Heart left ventricle (tissue), 16 donors: ENCODE measurements around the gene FUCA1. TPM values are rescaled to one million over a fixed set of nuclear protein-coding genes. Genes with fewer than 3 reads are reported as not detected.

ENCODE experiments used
- ATAC-seq, 4 donors: fragments of 200-7000 bp; cut with Tn5 transposase; one replicate each; pipeline ENCODE4 v1.9.1; 2020 to 2022; ENCODE audit warnings: moderate library complexity in 4 of 4, mild to moderate bottlenecking in 3 of 4, moderate number of reproducible peaks in 1 of 4
- DNase-seq, 5 donors: peaks; one replicate each; pipeline ENCODE4 v3.0.0-alpha.2; 2020
- H3K27ac ChIP-seq, 12 donors: fragments of 200-600 bp; sonication (generic) in 4 of 12; one replicate each; pipeline versions ENCODE4 v1.5.0 to v1.8.0; 2016 to 2022; ENCODE audit warnings: mild to moderate bottlenecking in 2 of 12
- H3K27me3 ChIP-seq, 9 donors: fragments of 200-600 bp; sonication (generic) in 2 of 9; one replicate each; pipeline versions ENCODE4 v1.5.1 to v1.8.0; 2016 to 2022; ENCODE audit warnings: mild to moderate bottlenecking in 3 of 9
- H3K36me3 ChIP-seq, 9 donors: fragments of 200-600 bp; sonication (generic) in 2 of 9; one replicate each; pipeline versions ENCODE4 v1.5.0 to v1.8.0; 2018 to 2022; ENCODE audit warnings: mild to moderate bottlenecking in 2 of 9
- H3K4me1 ChIP-seq, 12 donors: fragments of 200-600 bp; sonication (generic) in 4 of 12; one replicate each; pipeline versions ENCODE4 v1.5.0 to v1.8.0; 2016 to 2022; ENCODE audit warnings: mild to moderate bottlenecking in 3 of 12
- H3K4me3 ChIP-seq, 12 donors: fragments of 200-600 bp; sonication (generic) in 4 of 12; one replicate each; pipeline versions ENCODE4 v1.5.0 to v1.8.0; 2017 to 2022; ENCODE audit warnings: mild to moderate bottlenecking in 9 of 12, moderate library complexity in 4 of 12
- H3K9me3 ChIP-seq, 12 donors: fragments of 200-600 bp; sonication (generic) in 4 of 12; one replicate each; pipeline versions ENCODE4 v1.5.0 to v1.8.0; 2016 to 2022; ENCODE audit warnings: mild to moderate bottlenecking in 1 of 12
- POLR2A ChIP-seq, 2 donors: fragments of 450-650 bp; IDR thresholded peaks; one replicate each; pipeline ENCODE4 v1.6.1; 2017; ENCODE audit warnings: antibody characterized with exemption in 2 of 2, mild to moderate bottlenecking in 2 of 2, moderate library complexity in 2 of 2
- WGBS, 4 donors: extraction: QIAGEN DNeasy Blood & Tissue Kit in 2 of 4; methylation state at CpG; one replicate each; pipeline versions ENCODE4 v1.1.5 to v1.1.7; 2013 to 2018; 5-methylcytosine and 5-hydroxymethylcytosine counted together
- intact Hi-C, 10 donors: fragments of 100-400 bp; cut with DNase I; formaldehyde crosslinking; loops; one replicate each; pipeline versions ENCODE4 v1.11.1 to v1.14.2; 2022
- polyA plus RNA-seq, 2 donors: library from polyadenylated mRNA; stranded (reverse); fragments of 200-250 nt; gene quantifications; one replicate each; pipeline ENCODE4 v1.2.3, GENCODE V29; 2013
- total RNA-seq, 9 donors: library from RNA; depleted of rRNA in 2 of 9; stranded (reverse); fragments of >200 nt in 2 of 9; fragmentation: NEBNext Ultra II Directional in 3 of 9; extraction: Animal tissue kit (Norgen Biotek cat#: 25700) in 3 of 9; gene quantifications; one replicate each; pipeline versions ENCODE4 v1.1.0 to v1.2.4, GENCODE V29; 2016 to 2023
- TF ChIP-seq, protein P1 (sequence below), 12 donors: fragments of 200-600 bp; sonication (generic) in 4 of 12; IDR thresholded peaks; one replicate each; pipeline versions ENCODE4 v1.5.0 to v1.8.0; 2018 to 2022; ENCODE audit warnings: antibody characterized with exemption in 12 of 12, mild to moderate bottlenecking in 5 of 12
- donor health status: ischemic (EF 13 %, LVEDD 7.1; RV severe dilation, severe dysfunction).
- donor health status: healthy with polysubstance abuse.
- donor health status: DM: no; HTN: yes; CAD: no.
- donor health status: DM: no; HTN: no; CAD: no.
- donor health status: ischemic (EF 25% LVEDD 6.9; RV normal size, moderate dysfunction).
- donor health status: ischemic (EF 25% LVEDD 5.7; RV mildly dilated, moderate dysfunction).
- donor health status: healthy.
- donor health status: DM: yes; HTN: yes; CAD: no.
- donor health status: ischemic (EF 35%, LVEDD 5.7; RV mildly dilated, moderate dysfunction).
- donor health status: nonischemic (EF 11% LVEDD 7.7; RV severe dilation, severe dysfunction).
- donor health status: DM: yes; HTN: yes; CAD: no.
- donor health status: PGD.
- donor health status: ischemic (EF 29% LVEDD 5.4; RV normal size, mild dysfunction).
- donor health status: nonischemic (EF 23%, LVEDD 6.1; RV moderate dilation, normal function).

FUCA1 gene
- total and polyA plus RNA-seq, 11 donors = 10.6 to 54.2 (median 16.1) TPM

DNA sequence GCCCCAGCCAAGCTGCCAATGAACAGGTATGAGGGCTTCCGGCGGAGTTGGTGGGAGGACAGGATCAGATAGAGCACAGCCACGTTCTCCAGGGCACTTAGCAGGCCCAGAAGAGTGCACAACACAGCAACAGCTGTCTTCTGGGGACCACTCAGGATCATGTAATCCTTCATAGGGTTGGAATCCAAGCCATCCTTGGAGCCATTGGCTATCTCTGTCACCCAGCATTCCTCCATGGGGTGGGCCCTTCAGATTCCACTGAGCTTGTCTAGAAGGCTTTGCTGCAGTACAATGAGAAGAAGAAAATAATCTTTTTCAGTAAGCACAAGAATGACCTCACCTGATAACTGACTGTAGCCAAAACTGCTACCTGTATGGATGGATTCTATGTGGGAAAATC is 7.3 kb upstream of the FUCA1 start:
- no peak for DNase-seq
- Histone ChIP-seq H3K27me3 (peaks cover 0 to 6% (median 0%) of the 10 kb centered on the region in 9 donors), H3K4me3 (no peak overlapping the region), H3K36me3 (no peaks in the 10 kb centered on the region), H3K9me3 (peaks cover 0 to 25% (median 21%) of the 10 kb centered on the region in 12 donors), H3K27ac (no peak overlapping the region), H3K4me1 (no peaks in the 10 kb centered on the region)
- intact Hi-C loops = no loop called here
- TF ChIP-seq, protein P1, sequence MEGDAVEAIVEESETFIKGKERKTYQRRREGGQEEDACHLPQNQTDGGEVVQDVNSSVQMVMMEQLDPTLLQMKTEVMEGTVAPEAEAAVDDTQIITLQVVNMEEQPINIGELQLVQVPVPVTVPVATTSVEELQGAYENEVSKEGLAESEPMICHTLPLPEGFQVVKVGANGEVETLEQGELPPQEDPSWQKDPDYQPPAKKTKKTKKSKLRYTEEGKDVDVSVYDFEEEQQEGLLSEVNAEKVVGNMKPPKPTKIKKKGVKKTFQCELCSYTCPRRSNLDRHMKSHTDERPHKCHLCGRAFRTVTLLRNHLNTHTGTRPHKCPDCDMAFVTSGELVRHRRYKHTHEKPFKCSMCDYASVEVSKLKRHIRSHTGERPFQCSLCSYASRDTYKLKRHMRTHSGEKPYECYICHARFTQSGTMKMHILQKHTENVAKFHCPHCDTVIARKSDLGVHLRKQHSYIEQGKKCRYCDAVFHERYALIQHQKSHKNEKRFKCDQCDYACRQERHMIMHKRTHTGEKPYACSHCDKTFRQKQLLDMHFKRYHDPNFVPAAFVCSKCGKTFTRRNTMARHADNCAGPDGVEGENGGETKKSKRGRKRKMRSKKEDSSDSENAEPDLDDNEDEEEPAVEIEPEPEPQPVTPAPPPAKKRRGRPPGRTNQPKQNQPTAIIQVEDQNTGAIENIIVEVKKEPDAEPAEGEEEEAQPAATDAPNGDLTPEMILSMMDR (IDR thresholded peaks at IDR 0.05) = no peak
- TF ChIP-seq POLR2A (IDR thresholded peaks at IDR 0.05) = no peak
- no peak for ATAC-seq
- WGBS, 4 donors = 70 to 81% (median 80%) methylated on average over 3 of the region's 3 CpGs

DNA sequence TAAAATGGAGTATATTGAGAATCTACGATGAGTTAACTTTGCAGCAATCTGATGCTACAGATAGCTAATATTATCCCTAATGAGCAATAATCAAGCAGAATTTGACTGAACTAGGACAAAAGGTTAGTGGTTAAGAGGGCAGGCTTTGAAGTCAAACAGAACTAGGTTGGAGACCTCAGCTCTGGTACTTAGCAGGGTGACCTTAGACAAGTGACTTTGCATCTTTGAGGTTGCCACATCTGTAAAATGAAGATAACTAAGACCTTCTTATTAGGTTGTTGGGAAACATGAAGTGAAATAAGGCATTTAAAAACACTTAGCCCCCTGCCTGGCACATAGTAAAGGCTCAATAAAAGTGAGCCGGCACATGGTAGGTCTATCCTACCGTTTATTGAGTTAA is 4.3 kb upstream of the FUCA1 start:
- no peak overlapping the region for H3K27ac ChIP-seq
- ATAC-seq (no peak), DNase-seq (no peak)
- H3K4me3 ChIP-seq = no peak overlapping the region
- intact Hi-C loops = no loop called here
- WGBS, 4 donors = 90 to 95% (median 94%) methylated on average over 3 of the region's 3 CpGs
- TF ChIP-seq, protein P1 (IDR thresholded peaks at IDR 0.05) = no peak
- TF ChIP-seq POLR2A (IDR thresholded peaks at IDR 0.05) = no peak
- peaks cover 0 to 18% (median 4%) of the 10 kb centered on the region in 12 donors for H3K4me1 ChIP-seq
- no peaks in the 10 kb centered on the region for H3K36me3 ChIP-seq
- peaks cover 0 to 6% (median 0%) of the 10 kb centered on the region in 9 donors for H3K27me3 ChIP-seq
- H3K9me3 ChIP-seq = peaks cover 0 to under 1% (median 0%) of the 10 kb centered on the region in 12 donors

DNA sequence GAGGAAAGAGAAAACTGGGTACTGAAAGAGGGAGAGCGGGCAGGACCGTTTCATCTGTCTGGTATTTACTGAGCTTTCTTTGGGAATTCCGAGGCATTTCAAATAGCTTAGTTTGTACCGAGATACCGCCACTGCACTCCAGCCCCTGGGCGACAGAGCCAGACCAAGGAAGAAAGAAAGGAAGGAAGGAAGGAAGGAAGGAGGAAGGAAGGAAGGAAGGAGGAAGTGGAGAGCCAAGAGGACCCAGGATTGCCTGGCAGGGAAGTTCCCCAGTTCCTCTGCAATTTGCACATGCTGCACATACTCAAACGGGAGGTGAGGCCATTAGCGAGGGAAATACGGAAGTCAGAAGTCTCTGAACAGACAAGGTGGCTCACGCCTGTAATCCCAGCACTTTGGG is 961 bp upstream of the FUCA1 start:
- Histone ChIP-seq H3K27me3 (no peaks in the 10 kb centered on the region), H3K27ac (peak overlapping the region in 5 of 12 donors; percentile 74 to 83 (median 78)), H3K4me1 (peaks cover 0 to 48% (median 23%) of the 10 kb centered on the region in 12 donors), H3K36me3 (peaks cover 0 to 14% (median 10%) of the 10 kb centered on the region in 9 donors), H3K4me3 (peak overlapping the region in 11 of 12 donors; percentile 62 to 98 (median 86)), H3K9me3 (no peaks in the 10 kb centered on the region)
- intact Hi-C loops = loop anchor here in 9 of 10 donors (2.0 to 10.0 kb wide), 11 partner anchors 42 to 158 kb away; partner anchors contain the start of genes PITHD1 (in 4 of the 9), GALE (in 2 of the 9) and HMGCL (in 2 of the 9)
- no peak for ATAC-seq
- TF ChIP-seq POLR2A (IDR thresholded peaks at IDR 0.05) = no peak
- TF ChIP-seq, protein P1 (IDR thresholded peaks at IDR 0.05) = no peak
- 47 to 64% (median 52%) methylated on average over 10 of the region's 10 CpGs for WGBS, 4 donors
- no peak for DNase-seq

- peak overlapping the region; percentile 62 to 98 (median 84) for H3K4me3 ChIP-seq
- 9 to 22% (median 12%) methylated on average over 20 of the region's 20 CpGs for WGBS, 4 donors
- intact Hi-C loops = loop anchor here in 9 of 10 donors (2.0 to 10.0 kb wide), 11 partner anchors 41 to 159 kb away; partner anchors contain the start of genes PITHD1 (in 4 of the 9), GALE (in 2 of the 9) and HMGCL (in 2 of the 9)
- ATAC-seq (peak; percentile 3 to 60 (median 38)), DNase-seq (peak in 4 of 5 donors; percentile 13 to 63 (median 30))
- TF ChIP-seq, protein P1 (IDR thresholded peaks at IDR 0.05) = peak in 7 of 12 donors; percentile 15 to 55 (median 37)
- no peak for TF ChIP-seq POLR2A (IDR thresholded peaks at IDR 0.05)
- no peaks in the 10 kb centered on the region for H3K27me3 ChIP-seq
- H3K9me3 ChIP-seq = no peaks in the 10 kb centered on the region
- peaks cover 0 to 48% (median 23%) of the 10 kb centered on the region in 12 donors for H3K4me1 ChIP-seq
- peaks cover 0 to 18% (median 14%) of the 10 kb centered on the region in 9 donors for H3K36me3 ChIP-seq
- H3K27ac ChIP-seq = peak overlapping the region in 11 of 12 donors; percentile 60 to 83 (median 74)
Measured at GRCh38 chr1:23868557-23869016, 497 bp upstream of the FUCA1 start.
